MM.1S (cell line): ENCODE results near the gene TTF1.
A peak's percentile ranks its signal among the peaks of the same experiment; 100 is the strongest.

Source experiments
- DNase-seq: peaks from one replicate; pipeline ENCODE4 v3.0.0-alpha.2; 2015
- H2AFZ ChIP-seq: fragments of 300-600 bp; sonication (generic); 2 replicates; pipeline ENCODE4 v1.6.0; 2016; ENCODE audit warnings: antibody characterized with exemption, low read length
- H3F3A ChIP-seq: fragments of 300-600 bp; sonication (generic); 2 replicates; pipeline ENCODE4 v1.6.1; 2016; ENCODE audit warnings: mild to moderate bottlenecking, antibody characterized with exemption, low read length, moderate library complexity, mixed read lengths; ENCODE audit not compliant: insufficient read depth
- H3K27ac ChIP-seq: fragments of 300-600 bp; sonication (generic); 2 replicates; pipeline ENCODE4 v1.5.1; 2016; ENCODE audit warnings: mild to moderate bottlenecking, low read length
- H3K27me3 ChIP-seq: fragments of 300-600 bp; sonication (generic); replicated peaks from 2 replicates; pipeline ENCODE4 v1.6.0; 2016; ENCODE audit warnings: low read length; ENCODE audit not compliant: insufficient read depth
- H3K36me3 ChIP-seq: fragments of 300-600 bp; sonication (generic); replicated peaks from 2 replicates; pipeline ENCODE4 v1.6.1; 2016; ENCODE audit warnings: mild to moderate bottlenecking, low read length, mixed read lengths; ENCODE audit not compliant: insufficient read depth
- H3K4me1 ChIP-seq: fragments of 300-600 bp; sonication (generic); 2 replicates; pipeline ENCODE4 v1.6.1; 2016; ENCODE audit warnings: low read length, mixed read lengths
- H3K4me2 ChIP-seq: fragments of 300-600 bp; sonication (generic); 2 replicates; pipeline ENCODE4 v1.6.0; 2016; ENCODE audit warnings: low read depth, low read length
- H3K4me3 ChIP-seq: fragments of 300-600 bp; sonication (generic); 2 replicates; pipeline ENCODE4 v1.5.1; 2016; ENCODE audit warnings: low read length, mixed read lengths
- H3K79me2 ChIP-seq: fragments of 300-600 bp; sonication (generic); 2 replicates; pipeline ENCODE4 v1.6.1; 2016; ENCODE audit warnings: mixed run types, low read length, mixed read lengths
- H3K9ac ChIP-seq: fragments of 300-600 bp; sonication (generic); 2 replicates; pipeline ENCODE4 v1.6.1; 2016; ENCODE audit warnings: low read length, mixed read lengths
- H3K9me2 ChIP-seq: fragments of 300-600 bp; sonication (generic); replicated peaks from 2 replicates; pipeline ENCODE4 v1.6.1; 2016; ENCODE audit warnings: mild to moderate bottlenecking, low read length, mixed read lengths; ENCODE audit not compliant: insufficient read depth
- H3K9me3 ChIP-seq: fragments of 300-600 bp; sonication (generic); replicated peaks from 2 replicates; pipeline ENCODE4 v1.6.1; 2016; ENCODE audit warnings: mild to moderate bottlenecking, low read length, mixed read lengths; ENCODE audit not compliant: insufficient read depth
- H4K20me1 ChIP-seq: fragments of 300-600 bp; sonication (generic); 2 replicates; pipeline ENCODE4 v1.6.1; 2016; ENCODE audit warnings: mild to moderate bottlenecking, low read length, moderate library complexity, mixed read lengths; ENCODE audit not compliant: insufficient read depth
- EZH2 ChIP-seq: fragments of 300-600 bp; sonication (generic); optimal IDR thresholded peaks from 2 replicates; pipeline ENCODE3; 2017; ENCODE audit warnings: low read depth, mild to moderate bottlenecking, antibody characterized with exemption, low read length, mixed read lengths
- EZH2phosphoT487 ChIP-seq: fragments of 300-600 bp; sonication (generic); IDR thresholded peaks from 2 replicates; pipeline ENCODE4 v1.6.1; 2018; ENCODE audit warnings: antibody characterized with exemption, low read length
- TF ChIP-seq, protein P1 (sequence below): fragments of 300-600 bp; sonication (generic); IDR thresholded peaks from 2 replicates; pipeline ENCODE4 v1.5.1; 2016; ENCODE audit warnings: antibody characterized with exemption, low read length, mixed read lengths

The TTF1 gene, protein sequence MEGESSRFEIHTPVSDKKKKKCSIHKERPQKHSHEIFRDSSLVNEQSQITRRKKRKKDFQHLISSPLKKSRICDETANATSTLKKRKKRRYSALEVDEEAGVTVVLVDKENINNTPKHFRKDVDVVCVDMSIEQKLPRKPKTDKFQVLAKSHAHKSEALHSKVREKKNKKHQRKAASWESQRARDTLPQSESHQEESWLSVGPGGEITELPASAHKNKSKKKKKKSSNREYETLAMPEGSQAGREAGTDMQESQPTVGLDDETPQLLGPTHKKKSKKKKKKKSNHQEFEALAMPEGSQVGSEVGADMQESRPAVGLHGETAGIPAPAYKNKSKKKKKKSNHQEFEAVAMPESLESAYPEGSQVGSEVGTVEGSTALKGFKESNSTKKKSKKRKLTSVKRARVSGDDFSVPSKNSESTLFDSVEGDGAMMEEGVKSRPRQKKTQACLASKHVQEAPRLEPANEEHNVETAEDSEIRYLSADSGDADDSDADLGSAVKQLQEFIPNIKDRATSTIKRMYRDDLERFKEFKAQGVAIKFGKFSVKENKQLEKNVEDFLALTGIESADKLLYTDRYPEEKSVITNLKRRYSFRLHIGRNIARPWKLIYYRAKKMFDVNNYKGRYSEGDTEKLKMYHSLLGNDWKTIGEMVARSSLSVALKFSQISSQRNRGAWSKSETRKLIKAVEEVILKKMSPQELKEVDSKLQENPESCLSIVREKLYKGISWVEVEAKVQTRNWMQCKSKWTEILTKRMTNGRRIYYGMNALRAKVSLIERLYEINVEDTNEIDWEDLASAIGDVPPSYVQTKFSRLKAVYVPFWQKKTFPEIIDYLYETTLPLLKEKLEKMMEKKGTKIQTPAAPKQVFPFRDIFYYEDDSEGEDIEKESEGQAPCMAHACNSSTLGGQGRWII

GRCh38 chr9:132406554-132407122, at the start of gene TTF1:
Gene TTF1 (minus strand): TSS chr9:132406840. CDS start chr9:132402821, 4,019 bp downstream.
- Histone ChIP-seq H3K4me2 (peak within 1 kb of the TSS; percentile 98), H3K9ac (peak within 1 kb of the TSS; percentile 79), H3K9me2 (no peaks in the 10 kb centered on the region), H3K27me3 (peaks cover 13% of the 10 kb centered on the region; the same call in 1 of the 2 replicates), H3K4me1 (peaks cover 26% of the 10 kb centered on the region; the same call in 1 of the 2 replicates), H3K9me3 (no peaks in the 10 kb centered on the region), H3K36me3 (0 out of 2 replicates have a peak, but pooled peaks cover 3% of the 10 kb centered on the region), H3F3A (no peaks in the 10 kb centered on the region), H2AFZ (peak within 1 kb of the TSS; percentile 74), H4K20me1 (no peaks in the 10 kb centered on the region), H3K4me3 (peak within 1 kb of the TSS; percentile 82), H3K27ac (peak within 1 kb of the TSS; percentile 28; the same call in 1 of the 2 replicates), H3K79me2 (peaks cover 44% of the 10 kb centered on the region)
- peak; percentile 96 for DNase-seq
- TF ChIP-seq, protein P1, sequence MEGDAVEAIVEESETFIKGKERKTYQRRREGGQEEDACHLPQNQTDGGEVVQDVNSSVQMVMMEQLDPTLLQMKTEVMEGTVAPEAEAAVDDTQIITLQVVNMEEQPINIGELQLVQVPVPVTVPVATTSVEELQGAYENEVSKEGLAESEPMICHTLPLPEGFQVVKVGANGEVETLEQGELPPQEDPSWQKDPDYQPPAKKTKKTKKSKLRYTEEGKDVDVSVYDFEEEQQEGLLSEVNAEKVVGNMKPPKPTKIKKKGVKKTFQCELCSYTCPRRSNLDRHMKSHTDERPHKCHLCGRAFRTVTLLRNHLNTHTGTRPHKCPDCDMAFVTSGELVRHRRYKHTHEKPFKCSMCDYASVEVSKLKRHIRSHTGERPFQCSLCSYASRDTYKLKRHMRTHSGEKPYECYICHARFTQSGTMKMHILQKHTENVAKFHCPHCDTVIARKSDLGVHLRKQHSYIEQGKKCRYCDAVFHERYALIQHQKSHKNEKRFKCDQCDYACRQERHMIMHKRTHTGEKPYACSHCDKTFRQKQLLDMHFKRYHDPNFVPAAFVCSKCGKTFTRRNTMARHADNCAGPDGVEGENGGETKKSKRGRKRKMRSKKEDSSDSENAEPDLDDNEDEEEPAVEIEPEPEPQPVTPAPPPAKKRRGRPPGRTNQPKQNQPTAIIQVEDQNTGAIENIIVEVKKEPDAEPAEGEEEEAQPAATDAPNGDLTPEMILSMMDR = no peak
- no peak for TF ChIP-seq EZH2phosphoT487
- TF ChIP-seq EZH2 = no peak

DNA sequence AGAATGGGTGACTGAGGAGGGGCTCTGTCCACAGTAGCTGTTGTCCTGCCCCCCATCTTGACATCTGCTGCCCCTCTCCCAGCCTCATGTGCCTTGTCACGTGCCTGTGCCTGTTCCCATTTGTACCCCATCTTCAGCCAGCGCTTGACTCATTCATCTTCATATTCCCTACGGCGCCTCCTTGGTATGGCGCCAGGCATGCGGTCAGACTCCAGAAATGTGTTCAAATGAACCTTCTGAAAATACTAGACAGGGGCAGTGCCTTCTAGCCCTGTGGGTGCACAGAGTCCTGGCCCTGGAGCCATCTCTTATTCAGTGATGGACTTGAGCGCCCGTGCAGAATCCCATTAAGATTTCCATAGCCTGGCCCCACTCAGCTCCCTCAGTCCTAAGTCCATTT, 49.6 kb upstream of the TTF1 start:
- Histone ChIP-seq H3K4me3 (no peak overlapping the region), H4K20me1 (no peaks in the 10 kb centered on the region), H3K9ac (no peak overlapping the region), H3K4me2 (no peak overlapping the region), H3F3A (no peaks in the 10 kb centered on the region), H3K27ac (no peak overlapping the region), H3K79me2 (no peaks in the 10 kb centered on the region), H2AFZ (no peak overlapping the region), H3K9me2 (no peaks in the 10 kb centered on the region), H3K36me3 (no peaks in the 10 kb centered on the region), H3K9me3 (no peaks in the 10 kb centered on the region), H3K4me1 (no peaks in the 10 kb centered on the region), H3K27me3 (peaks cover 94% of the 10 kb centered on the region)
- no peak for DNase-seq
- TF ChIP-seq, protein P1 = no peak
- no peak for TF ChIP-seq EZH2phosphoT487

- Histone ChIP-seq H3K4me1 (no peaks in the 10 kb centered on the region), H2AFZ (no peak overlapping the region), H3K9me2 (no peaks in the 10 kb centered on the region), H3K9ac (no peak overlapping the region), H3K9me3 (no peaks in the 10 kb centered on the region), H3F3A (no peaks in the 10 kb centered on the region), H3K36me3 (no peaks in the 10 kb centered on the region), H4K20me1 (no peaks in the 10 kb centered on the region), H3K27ac (no peak overlapping the region), H3K4me2 (no peak overlapping the region), H3K27me3 (peaks cover 94% of the 10 kb centered on the region), H3K4me3 (no peak overlapping the region), H3K79me2 (no peaks in the 10 kb centered on the region)
- no peak for DNase-seq
- no peak for TF ChIP-seq EZH2
- TF ChIP-seq, protein P1 = no peak
- no peak for TF ChIP-seq EZH2phosphoT487
Observed at GRCh38 chr9:132451276-132451675, 44.6 kb upstream of the TTF1 start.
